Fibroblast of peridontal ligament (primary cell): ENCODE results near the gene NBPF14.
A peak's percentile ranks its signal among the peaks of the same experiment; 100 is the strongest.
"Not testable (repeated sequence)": the region's sequence is repeated elsewhere in the genome, so short reads cannot be mapped to it uniquely, and the experiment has no call there.

Experiments
- DNase-seq: peaks from one replicate; pipeline ENCODE4 v3.0.0-alpha.2; 2010; ENCODE audit errors: extremely low read depth

NBPF14 gene

DNA sequence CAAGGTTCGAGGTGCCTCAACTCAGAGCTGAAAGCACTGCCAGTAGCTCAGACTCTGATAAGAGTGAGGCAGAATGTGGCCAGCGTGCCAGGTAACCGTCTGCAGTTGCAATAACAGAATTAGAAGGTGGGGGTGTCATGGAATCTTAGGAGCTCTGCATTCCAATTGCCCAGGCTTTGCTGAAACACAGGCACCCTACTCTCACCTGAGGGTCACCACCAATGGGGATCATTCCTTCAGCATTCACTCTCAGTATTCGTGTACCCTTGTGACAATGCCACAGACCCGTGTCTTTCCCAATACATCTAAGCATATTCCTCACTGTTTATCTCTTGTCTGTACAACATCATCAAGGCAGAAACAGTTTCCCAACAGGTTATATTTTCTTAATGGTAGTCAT, at the start of gene NBPF14:
NBPF14 (minus strand) TSS at position 101 of the 400 bp plus-strand sequence. CDS start 294 bp downstream, outside the sequence.
- DNase-seq: not testable (repeated sequence)

DNA sequence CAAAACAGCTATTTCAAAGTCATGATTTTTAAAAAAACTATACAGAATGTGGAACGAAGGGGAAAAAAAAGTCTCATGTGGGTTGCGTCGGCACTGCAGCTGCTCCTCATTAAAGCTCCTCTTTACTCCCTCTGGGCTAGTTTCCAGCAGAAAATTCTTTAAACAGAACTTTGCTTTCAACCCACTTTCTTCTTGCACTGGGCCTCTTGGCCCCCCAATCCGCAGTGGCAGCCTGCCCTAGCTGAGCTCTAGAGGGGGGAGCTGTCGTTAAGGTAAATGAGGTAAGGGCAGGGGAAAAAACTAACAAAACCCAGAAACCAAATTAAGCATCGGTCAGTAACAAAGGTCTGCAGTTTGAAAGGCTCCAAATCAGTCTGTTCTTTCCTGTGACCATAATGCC, 29.6 kb upstream of the NBPF14 start:
- not testable (repeated sequence) for DNase-seq

DNA sequence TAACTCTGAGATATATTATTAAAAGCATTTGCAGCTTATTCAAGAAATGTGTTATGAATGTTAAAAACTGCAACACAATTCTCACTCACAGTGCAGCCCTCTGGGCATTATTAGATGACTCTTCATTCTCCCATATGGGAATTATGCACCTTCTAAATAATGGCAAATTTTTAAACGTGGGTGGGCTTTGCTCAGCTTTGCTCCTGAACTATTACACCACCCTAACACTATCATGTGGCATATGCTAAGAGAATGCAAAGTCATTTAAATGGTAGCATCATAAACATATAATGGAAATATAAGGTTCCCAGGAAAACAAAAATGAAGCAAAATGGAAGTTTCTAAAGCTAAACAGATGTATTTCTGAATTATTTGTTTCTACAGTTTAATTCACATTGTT, 22.4 kb upstream of the NBPF14 start:
- DNase-seq: not testable (repeated sequence)

DNA sequence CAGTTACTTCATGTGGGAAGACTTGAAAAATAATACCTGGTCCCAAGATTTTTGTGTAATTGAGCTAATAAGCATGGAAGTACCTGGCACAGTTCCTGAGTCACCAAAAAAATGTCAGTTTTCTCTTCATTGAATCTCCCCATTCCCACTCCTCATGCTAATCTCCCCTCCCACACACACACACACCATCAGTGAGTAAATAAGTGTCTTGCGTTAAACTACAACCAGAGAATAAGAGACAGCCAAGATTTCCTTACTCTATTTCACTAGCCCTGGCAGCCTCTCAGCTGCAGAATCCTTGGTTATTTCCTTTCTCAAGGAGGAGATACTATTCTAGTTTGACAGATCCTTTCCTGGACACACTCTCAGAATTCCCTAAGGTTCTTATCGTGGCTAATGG, 9.5 kb upstream of the NBPF14 start:
- DNase-seq: peak; percentile 13

DNA sequence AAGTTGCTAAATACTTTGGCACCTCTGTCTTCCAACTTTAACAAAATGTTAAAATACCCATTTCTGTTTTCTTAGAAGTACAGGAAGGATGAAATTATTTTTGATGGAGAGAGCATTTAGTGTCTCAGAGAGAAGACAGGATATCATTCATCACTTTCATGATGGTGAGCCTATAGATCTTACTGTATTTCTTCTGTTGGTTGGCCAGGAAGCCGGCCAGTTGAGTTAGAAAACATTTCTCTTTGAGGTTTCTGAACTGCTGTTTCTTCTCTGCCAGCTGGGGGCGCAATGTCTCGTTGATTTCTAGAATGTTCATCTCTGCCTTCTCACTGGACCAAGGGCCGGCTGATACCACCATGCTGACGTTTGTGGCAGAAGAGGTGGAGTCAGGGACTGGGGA, 451 bp downstream of the NBPF14 start:
- not testable (repeated sequence) for DNase-seq

DNA sequence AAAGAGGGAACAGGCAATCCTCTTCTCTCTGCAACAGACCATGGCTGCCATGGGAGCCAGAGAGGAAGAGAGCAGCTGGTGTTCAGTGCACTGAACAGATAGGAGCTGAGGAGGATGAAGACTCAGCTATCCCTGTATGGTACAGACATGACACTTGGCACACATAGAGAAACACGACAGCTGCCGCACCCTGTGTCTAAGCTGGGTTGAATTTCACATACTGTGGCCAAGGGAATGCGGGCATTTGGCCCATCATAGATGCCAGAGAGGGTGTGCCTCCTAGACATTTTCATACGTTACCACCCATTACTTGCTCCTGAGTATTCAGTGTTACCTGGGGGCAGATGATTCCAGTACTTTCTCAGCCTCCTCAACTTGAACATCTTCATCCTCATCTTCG, 4.7 kb downstream of the NBPF14 start:
- not testable (repeated sequence) for DNase-seq

- DNase-seq: not testable (repeated sequence)
These were observed 63.7 kb downstream of the NBPF14 start for GRCh38 chr1:148532158-148532557.

DNA sequence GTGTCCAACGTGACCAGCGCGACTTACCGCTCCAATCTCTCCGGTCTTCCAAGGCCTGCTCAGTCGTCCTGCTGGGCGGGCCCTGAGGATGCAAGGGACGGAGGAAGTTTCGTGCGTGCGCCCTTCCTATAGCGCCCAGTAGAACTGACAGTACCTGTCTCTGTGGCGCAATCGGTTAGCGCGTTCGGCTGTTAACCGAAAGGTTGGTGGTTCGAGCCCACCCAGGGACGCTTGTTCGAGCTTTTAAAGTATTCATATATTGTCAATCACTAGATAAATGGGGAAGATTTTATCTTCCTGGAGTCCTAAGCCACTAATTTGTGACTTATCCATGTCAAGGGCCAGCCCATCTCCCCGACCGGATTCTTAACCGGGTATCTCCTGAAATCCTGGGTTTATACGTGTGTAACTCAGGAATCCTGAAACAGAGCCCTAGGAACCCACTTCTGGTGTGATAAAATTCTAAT, 66.7 kb downstream of the NBPF14 start:
- DNase-seq: peak; percentile 66

DNA sequence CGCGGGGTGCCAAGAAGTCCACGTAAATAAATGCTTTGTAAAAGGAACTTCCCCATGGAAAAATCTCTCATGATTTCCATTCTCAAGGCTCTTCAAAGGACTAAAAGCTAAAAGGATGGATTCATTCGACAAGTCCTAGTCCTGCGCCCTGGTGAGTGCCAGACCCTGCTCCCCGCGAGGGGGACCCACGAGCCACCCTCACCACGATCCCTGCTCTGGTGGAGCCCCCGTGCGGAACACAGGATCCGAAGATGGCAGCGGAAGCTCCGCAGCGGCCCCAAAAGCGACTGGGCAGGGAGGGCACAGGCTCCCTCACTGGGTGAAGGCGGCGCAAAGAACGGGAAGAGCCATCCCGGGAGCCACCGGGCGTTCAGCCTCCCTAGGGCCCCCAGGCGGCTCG, 67.2 kb downstream of the NBPF14 start:
- not testable (repeated sequence) for DNase-seq

- not testable (repeated sequence) for DNase-seq
These were observed 69.2 kb downstream of the NBPF14 start for GRCh38 chr1:148526587-148526986.

DNA sequence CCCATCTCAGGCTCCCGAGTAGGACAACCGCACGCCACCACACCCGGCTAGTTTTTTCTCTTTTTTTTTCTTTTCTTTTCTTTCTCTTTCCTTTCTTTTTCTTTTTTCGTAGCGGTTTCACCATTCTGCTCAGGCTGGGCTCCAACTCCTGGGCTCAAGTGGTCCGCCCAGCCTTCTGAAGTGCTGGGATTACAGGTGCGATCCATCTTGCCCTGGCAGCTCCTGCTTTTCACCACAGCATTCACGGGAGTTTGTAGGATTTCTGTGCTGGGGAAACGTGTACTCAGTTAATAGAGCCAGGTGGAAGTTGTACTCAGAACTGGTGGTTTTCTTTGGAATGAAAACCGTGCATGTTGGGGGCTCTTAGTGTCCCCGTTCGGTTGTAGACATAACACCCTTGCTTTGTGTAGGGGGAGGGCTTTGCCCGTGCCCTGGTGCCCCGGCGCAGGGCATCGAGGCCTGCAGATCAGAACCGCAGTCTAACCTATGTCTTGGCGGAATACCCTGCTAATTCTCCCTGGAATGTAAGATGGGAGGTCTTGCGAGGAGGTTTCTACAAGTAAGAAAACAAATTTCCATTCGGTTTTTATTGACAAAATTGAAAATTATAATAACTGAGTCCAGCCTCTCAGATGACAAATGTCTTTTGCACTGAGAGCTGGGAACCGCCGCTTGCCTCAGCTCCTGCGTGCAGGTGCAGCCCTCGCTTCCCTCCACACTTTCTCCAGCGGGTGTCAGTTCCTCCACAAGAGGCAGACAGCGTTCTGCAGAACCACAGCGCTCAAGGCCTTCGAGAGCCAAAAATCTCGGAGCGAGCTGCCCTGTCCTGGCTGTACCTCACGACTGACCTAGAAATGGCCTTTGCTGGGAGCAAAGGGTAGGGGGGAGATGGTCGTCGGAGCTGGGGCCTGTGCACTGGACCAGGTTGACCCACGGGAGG, 72.3 kb downstream of the NBPF14 start:
- DNase-seq: not testable (repeated sequence)

DNA sequence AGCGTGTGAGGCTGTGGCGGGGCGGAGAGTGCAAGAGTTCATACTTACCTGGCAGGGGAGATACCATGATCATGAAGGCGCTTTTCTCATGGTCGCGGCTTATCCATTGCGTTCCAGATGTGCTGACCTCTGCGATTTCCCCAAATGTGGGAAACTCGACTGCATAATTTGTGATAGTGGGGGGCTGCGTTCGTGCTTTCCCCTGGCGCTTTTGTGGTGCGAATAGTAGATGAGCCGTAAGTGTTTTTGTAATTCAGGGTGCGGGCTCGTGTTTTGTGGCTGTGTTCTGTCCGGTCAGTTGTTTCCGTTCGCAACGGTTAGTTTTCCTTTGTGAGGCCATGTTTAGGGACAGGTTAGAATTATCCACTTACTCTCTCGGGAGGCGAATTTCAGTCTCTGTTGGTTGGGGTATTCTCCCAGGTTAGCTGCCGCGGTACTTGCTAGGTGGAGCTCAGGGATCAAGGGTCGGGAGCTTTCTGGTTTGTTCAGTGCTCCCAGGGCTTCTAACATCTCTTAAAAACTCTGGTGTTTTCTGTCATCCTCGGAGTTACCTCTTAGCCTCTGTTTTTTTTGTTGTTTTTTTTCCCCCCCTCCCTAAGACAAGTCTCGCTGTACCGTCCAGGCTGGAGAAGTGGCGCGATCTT, 73.1 kb downstream of the NBPF14 start:
- peak; percentile 92 for DNase-seq

GRCh38 chr1:148522072-148522471, 73.7 kb downstream of the NBPF14 start:
- peak; percentile 62 for DNase-seq

- DNase-seq: not testable (repeated sequence)
These were observed 81.5 kb downstream of the NBPF14 start for GRCh38 chr1:148514310-148514709.

DNA sequence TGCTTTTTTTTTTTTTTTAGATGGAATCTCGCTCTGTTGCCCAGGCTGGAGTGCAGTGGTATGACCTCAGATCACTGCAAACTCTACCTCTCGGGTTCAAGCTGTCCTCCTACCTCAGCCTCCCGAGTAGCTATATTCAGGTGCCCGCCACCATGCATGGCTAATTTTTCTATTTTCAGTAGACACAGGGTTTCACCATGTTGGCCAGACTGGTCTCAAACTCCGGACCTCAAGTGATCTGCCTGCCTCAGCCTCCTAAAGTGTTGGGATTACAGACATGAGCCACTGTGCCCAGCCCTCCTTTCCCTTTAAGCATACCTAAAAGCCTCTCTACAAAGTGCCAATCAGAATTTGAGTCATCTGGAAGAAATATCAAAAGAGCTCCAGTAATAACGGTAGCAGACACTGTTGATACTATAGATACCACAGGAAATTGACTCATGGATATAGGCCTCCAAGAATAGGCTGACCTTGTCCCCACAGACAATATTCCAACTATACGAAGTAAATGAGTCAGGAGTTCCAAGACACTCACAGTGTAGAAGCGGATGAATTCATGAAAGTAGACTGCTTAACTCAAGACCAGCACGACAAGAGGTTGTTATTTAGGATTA, 83.1 kb downstream of the NBPF14 start:
- peak; percentile 30 for DNase-seq

DNA sequence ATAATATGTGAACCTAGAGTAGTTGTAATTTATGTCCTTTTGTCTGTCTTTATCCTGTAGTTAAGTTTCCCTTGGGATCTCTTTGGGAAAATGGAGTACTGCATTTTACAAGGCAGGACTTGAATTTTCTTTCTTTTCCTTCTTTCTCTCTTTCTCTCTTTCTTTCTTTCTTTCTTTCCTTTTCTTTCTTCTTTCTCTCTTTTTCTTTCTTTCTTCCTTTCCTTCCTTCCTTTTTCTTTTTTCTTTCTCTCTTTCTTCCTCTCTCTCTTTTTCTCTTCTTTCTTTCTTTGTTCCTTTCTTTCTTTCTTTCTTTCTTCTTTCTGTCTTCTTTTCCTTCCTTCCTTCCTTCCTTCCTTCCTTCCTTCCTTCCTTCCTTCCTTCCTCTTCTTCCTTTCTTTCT, 101.9 kb downstream of the NBPF14 start:
- not testable (repeated sequence) for DNase-seq

DNA sequence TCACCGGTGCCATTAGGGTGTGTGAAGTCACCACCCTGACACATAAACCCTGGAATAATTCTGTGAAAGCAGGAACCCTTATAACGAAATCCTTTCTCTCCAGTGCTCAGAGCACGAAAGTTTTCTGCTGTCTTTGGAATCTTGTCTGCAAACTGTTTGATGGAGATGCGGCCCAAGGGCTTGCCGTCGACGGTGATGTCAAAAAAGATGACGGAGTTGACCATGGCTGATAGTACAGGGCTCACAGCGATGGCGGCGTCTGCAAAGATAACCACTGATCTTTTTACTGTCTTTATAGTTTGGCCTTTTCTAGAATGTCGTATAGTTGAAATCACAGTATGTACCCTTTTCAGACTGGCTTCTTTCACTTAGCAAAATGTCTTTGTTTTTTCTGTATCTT, 112.8 kb downstream of the NBPF14 start, which contains the start of gene PPIAL4G:
PPIAL4G (minus strand) TSS at position 274 of the 400 bp plus-strand sequence; CDS start at position 224, 50 bp downstream.
- DNase-seq: not testable (repeated sequence)
